Suprapubic skin (tissue), 3 donors: ENCODE measurements around the gene DNAH9.

Experiments
- POLR2AphosphoS5 ChIP-seq, 3 donors: sonication (generic); formaldehyde crosslinking; IDR thresholded peaks; one replicate each; pipeline ENCODE4 v1.6.1; 2017; ENCODE audit warnings: antibody characterized with exemption in 3 of 3
- TF ChIP-seq, protein P1 (sequence below), 2 donors: fragments of 200-600 bp in 1 of 2; fragments of 450-650 bp in 1 of 2; sonication (generic) in 1 of 2; IDR thresholded peaks; one replicate each; pipeline ENCODE4 v1.5.1; 2016 to 2019; ENCODE audit warnings: antibody characterized with exemption in 2 of 2, mild to moderate bottlenecking in 1 of 2, moderate library complexity in 1 of 2

DNA sequence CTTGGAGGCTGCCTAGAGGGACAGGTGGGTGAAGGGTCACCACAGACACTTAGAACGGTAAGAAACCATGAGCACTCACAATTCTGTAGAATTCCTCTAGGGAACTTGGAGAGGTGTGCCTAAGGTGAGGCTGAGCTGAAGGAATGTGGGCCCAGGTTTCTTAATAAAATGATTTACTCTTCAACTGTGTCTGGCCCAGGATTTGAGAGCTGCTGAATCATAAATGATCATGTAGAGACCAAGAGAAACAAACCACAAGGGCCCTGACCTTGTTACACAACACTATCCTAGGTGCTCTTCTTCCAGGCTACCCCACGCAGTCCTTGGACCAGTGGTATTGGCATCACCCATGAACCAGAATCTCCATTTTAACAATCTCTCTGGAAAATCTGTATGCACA is 371.3 kb downstream of the DNAH9 start:
- TF ChIP-seq POLR2AphosphoS5 (IDR thresholded peaks at IDR 0.05), result no peak
- TF ChIP-seq, protein P1, sequence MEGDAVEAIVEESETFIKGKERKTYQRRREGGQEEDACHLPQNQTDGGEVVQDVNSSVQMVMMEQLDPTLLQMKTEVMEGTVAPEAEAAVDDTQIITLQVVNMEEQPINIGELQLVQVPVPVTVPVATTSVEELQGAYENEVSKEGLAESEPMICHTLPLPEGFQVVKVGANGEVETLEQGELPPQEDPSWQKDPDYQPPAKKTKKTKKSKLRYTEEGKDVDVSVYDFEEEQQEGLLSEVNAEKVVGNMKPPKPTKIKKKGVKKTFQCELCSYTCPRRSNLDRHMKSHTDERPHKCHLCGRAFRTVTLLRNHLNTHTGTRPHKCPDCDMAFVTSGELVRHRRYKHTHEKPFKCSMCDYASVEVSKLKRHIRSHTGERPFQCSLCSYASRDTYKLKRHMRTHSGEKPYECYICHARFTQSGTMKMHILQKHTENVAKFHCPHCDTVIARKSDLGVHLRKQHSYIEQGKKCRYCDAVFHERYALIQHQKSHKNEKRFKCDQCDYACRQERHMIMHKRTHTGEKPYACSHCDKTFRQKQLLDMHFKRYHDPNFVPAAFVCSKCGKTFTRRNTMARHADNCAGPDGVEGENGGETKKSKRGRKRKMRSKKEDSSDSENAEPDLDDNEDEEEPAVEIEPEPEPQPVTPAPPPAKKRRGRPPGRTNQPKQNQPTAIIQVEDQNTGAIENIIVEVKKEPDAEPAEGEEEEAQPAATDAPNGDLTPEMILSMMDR (IDR thresholded peaks at IDR 0.05), result no peak
